Activated CD4-positive, alpha-beta T cell treated with anti-CD3 and anti-CD28 coated beads, Interleukin-2, amount 10 ng/mL, durations not matched to agents 24 days and 14 days (primary cell): ENCODE data around the gene TEF. TPM values are rescaled to one million over a fixed set of nuclear protein-coding genes. Genes with fewer than 3 reads are reported as not detected.
"Not testable (repeated sequence)": the region's sequence is repeated elsewhere in the genome, so short reads cannot be mapped to it uniquely, and the experiment has no call there.

Experiments used
- DNase-seq: peaks from one replicate; pipeline ENCODE4 v3.0.0; 2022
- H3K27ac Mint-ChIP-seq: one replicate; pipeline ENCODE4 v1.8.0; 2022; ENCODE audit warnings: mild to moderate bottlenecking, mixed read lengths
- H3K27me3 Mint-ChIP-seq: one replicate; pipeline ENCODE4 v1.8.0; 2022; ENCODE audit warnings: mixed read lengths
- H3K36me3 Mint-ChIP-seq: one replicate; pipeline ENCODE4 v1.8.0; 2022; ENCODE audit warnings: low read depth, mild to moderate bottlenecking, mixed read lengths
- H3K4me1 Mint-ChIP-seq: one replicate; pipeline ENCODE4 v1.8.0; 2021; ENCODE audit warnings: mixed read lengths
- H3K4me3 Mint-ChIP-seq: one replicate; pipeline ENCODE4 v1.8.0; 2022; ENCODE audit warnings: mild to moderate bottlenecking, moderate library complexity, mixed read lengths
- H3K9me3 Mint-ChIP-seq: one replicate; pipeline ENCODE4 v1.8.0; 2021; ENCODE audit warnings: mixed read lengths
- intact Hi-C: fragments of 100-400 bp; cut with micrococcal nuclease; formaldehyde crosslinking; loops from one replicate; pipeline ENCODE4 v1.15.1; 2023
- total RNA-seq: library from RNA; stranded (reverse); gene quantifications from 2 replicates; pipeline ENCODE4 v1.2.3, GENCODE V29; 2022

The TEF gene
- total RNA-seq, 1 donor from 2014 or later: 2.1 TPM

DNA sequence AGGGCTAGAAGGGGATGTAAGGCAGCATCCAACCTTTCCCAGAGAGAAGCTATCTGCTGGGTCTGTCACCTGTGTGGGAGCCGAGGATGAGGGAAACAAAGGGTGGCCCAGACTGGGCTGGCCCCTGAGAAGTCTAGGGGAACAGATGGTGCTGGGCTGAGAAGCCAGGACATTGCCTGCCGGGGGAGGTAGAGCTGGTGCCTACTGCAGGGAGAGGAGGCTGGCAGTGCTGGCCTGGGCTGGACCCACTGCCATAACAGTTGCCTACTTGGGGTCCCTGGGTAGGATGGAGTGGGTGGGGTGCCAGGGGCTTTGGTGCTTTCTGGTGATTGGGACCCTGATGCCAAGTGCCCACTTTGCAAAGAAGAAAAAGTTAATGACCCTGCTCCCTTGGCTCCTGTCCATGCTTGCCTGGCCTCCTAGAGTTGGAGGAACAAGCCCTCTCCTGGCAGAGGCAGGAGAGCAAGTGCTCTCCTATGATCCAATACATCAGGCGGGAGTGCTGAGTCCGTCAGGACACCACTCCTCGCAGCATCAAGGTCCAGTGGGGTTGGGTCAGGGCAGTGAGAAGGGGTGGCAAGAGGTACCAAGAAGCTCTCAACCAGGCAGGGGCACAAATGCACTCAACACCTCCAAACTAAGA lies 52.7 kb downstream of the TEF start:
- H3K4me3 Mint-ChIP-seq, DNase-seq, H3K9me3 Mint-ChIP-seq, H3K27ac Mint-ChIP-seq, intact Hi-C loops, H3K27me3 Mint-ChIP-seq, H3K4me1 Mint-ChIP-seq: not testable (repeated sequence)
- H3K36me3 Mint-ChIP-seq: peaks cover 51% of the 10 kb centered on the region

DNA sequence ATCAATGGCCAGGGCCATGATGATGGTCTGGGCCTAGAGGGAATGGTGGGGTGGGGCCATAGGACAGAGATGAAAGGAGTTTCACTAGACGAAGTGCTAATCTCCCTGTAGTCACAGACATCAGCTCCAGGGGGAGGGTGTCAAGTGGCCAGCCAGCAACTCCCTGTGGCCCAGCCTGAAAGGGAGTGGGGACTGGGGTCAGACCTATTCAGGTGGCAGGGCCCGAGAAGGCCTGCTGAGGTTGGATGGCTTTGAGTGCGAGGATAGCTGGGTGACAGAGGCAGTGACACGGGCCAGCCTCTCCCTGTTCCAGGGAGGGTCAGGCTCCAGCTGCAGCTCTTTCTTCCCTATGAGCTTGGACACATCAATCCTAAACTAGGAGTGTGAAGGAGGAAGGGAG lies 53.8 kb downstream of the TEF start:
- Mint-ChIP-seq H3K36me3 (peaks cover 48% of the 10 kb centered on the region), H3K27ac (no peak overlapping the region), H3K27me3 (no peaks in the 10 kb centered on the region), H3K4me1 (peaks cover 2% of the 10 kb centered on the region), H3K4me3 (no peak overlapping the region), H3K9me3 (no peaks in the 10 kb centered on the region)
- DNase-seq: no peak
- intact Hi-C loops: no loop called here

DNA sequence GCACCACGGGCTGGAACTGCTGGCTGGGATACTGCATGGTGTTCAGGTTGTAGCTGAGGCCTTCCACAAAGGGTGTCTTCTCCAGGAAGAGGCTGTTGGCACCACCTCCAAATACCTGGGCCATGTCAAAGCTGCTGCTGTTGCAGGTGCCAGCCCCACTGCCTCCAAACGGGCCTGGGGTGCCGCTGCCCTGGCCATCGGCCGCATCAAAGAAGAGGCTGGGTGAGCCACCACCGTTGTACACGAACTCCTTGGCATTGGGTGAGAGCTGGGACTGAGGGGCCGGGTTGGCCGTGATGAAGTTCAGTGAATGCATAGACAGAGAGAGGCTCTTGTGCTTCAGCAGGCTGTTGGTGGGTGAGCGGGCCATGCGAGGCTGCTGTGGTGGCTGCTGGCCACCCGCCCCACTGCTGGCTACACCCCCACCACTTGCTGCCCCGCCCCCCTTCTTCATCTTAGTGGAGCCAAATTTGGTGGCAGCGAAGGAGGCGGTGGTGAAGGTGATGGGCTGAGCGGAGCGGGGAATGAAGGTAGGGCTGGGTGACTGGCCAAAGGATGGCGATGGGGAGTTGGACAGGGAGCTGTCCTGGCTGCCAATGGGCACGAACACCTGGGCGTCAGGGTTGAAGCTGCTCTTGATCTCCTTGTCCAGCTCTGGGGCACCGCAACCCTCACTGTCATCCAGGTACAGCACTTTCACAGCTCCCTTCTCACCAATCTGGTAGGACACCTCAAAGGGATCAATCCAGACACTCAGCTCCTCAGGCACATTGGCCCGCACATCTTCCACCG lies 54.8 kb downstream of the TEF start:
- Mint-ChIP-seq H3K4me3 (no peak overlapping the region), H3K27me3 (no peaks in the 10 kb centered on the region), H3K9me3 (no peaks in the 10 kb centered on the region), H3K36me3 (peaks cover 45% of the 10 kb centered on the region), H3K27ac (no peak overlapping the region), H3K4me1 (peaks cover 2% of the 10 kb centered on the region)
- intact Hi-C loops: no loop called here
- no peak for DNase-seq

DNA sequence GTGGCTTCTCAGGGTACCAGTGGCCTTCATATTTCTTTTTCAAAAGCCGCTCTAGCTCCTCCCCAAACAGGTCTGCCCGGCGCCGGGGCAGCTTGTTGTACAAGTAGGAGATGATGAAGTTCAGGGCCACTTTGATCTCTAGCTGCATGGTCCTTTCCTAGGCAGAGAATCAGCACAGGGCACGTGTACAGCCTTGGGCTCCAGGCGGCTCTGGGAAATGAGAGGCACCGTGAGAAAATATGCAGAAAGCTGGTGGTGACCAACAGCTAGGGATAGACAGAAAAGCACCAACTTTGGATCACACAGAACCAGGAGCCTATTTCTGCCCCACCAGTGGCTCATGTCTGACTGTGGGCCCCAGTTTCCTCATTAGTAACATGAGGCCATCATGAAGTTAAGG lies 55.5 kb downstream of the TEF start:
- intact Hi-C loops: no loop called here
- no peak for DNase-seq
- H3K36me3 Mint-ChIP-seq: peaks cover 42% of the 10 kb centered on the region
- no peak overlapping the region for H3K4me3 Mint-ChIP-seq
- H3K27me3 Mint-ChIP-seq: no peaks in the 10 kb centered on the region
- no peak overlapping the region for H3K27ac Mint-ChIP-seq
- peaks cover 4% of the 10 kb centered on the region for H3K4me1 Mint-ChIP-seq
- no peaks in the 10 kb centered on the region for H3K9me3 Mint-ChIP-seq

DNA sequence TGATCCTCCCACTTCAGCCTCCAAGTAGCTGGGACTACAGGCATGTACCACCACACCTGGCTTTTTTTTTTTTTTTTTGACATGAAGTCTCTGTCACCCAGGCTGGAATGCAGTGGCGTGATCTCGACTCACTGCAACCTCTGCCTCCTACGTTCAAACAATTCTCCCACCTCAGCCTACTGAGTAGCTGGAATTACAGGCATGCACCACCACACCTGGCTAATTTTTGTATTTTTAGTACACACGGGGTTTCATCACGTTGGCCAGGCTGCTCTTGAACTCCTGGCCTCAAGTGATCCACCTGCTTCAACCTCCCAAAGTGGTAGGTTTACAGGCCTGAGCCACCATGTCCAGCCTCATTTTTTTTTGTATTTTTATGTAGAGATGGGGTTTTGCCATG lies 58.8 kb downstream of the TEF start:
- intact Hi-C loops: loop anchor here (10.0 kb wide), 1 partner anchor 346 kb away; the partner anchor contains the start of gene EP300
- H3K27me3 Mint-ChIP-seq, H3K9me3 Mint-ChIP-seq, DNase-seq, H3K4me3 Mint-ChIP-seq: not testable (repeated sequence)
- Mint-ChIP-seq H3K27ac (peak overlapping the region; percentile 29), H3K4me1 (peaks cover 18% of the 10 kb centered on the region), H3K36me3 (peaks cover 43% of the 10 kb centered on the region)

DNA sequence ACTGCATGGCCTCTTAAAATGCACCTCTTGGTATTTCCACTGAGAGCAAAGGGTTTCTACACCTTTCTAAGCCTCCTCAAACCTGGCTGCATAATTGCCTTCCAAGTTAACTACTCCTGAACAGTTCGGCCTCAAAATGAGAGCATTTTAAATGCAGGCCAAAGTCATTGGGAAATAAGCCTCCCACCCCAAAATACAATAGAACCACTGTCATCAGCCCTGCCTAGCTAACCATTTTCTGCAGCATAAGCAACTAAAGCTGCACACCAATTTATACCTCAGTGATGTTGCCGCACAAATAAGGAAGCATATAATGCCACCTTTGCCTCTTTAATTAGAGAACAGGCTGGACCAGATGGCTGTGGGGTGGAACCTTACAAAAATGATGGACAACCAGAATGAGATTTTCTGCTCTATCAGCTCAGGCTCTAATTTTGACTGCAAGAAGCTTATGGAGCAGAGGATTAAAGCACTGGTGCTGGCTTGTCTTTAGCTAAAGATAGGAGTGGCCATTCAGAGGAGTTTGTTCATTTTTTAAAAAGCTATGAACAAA lies 60.6 kb downstream of the TEF start:
- no peaks in the 10 kb centered on the region for H3K9me3 Mint-ChIP-seq
- H3K36me3 Mint-ChIP-seq: peaks cover 30% of the 10 kb centered on the region
- H3K27me3 Mint-ChIP-seq: no peaks in the 10 kb centered on the region
- peaks cover 18% of the 10 kb centered on the region for H3K4me1 Mint-ChIP-seq
- DNase-seq: no peak
- H3K4me3 Mint-ChIP-seq: no peak overlapping the region
- intact Hi-C loops: loop anchor here (10.0 kb wide), 1 partner anchor 348 kb away; the partner anchor contains the start of gene EP300
- peak overlapping the region; percentile 5 for H3K27ac Mint-ChIP-seq

DNA sequence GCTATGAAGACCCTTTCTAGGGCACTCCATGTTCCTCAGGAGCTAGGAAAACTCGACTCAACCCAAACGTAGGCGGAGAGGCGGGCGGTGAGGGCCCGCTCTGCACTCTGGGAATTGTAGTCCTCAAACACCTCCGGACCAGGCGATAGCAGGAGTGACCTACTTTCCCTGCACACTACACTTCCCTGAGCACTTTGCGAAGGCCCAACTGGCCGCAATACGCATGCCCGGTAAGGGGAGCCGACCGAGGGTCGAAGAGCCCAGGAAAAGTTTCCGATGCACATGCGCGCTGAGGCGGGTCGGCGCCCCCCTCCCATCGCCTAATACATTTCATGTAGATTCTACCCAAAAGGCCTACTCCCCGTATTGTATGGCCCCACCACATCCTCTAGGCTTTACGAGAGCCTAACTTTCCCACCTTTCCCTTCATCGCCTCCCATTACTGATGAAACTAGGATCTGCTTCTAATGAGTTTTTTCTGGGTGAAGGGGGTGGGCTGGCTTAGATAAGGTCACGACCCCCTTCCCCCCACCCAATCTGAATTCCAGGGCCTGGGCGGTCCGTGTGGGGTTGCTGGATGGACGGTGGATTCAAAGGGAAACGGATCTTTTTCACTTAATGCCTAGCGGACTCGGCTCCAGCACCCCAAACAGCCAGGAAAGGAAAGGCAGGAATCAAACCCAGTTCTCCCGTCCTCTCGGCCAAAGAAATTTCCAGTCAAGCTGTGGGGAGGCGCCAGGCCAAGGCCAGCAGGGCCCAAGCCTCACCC lies 62.8 kb downstream of the TEF start:
- H3K9me3 Mint-ChIP-seq: no peaks in the 10 kb centered on the region
- intact Hi-C loops: loop anchor here (1.0 to 10.0 kb wide), 6 partner anchors 40 to 807 kb away; partner anchors contain the start of genes DESI1, EP300, MRTFA and XRCC6
- peak; percentile 96 for DNase-seq
- H3K36me3 Mint-ChIP-seq: peaks cover 28% of the 10 kb centered on the region
- H3K4me3 Mint-ChIP-seq: peak overlapping the region; percentile 96
- no peaks in the 10 kb centered on the region for H3K27me3 Mint-ChIP-seq
- peak overlapping the region; percentile 91 for H3K27ac Mint-ChIP-seq
- peaks cover 28% of the 10 kb centered on the region for H3K4me1 Mint-ChIP-seq

DNA sequence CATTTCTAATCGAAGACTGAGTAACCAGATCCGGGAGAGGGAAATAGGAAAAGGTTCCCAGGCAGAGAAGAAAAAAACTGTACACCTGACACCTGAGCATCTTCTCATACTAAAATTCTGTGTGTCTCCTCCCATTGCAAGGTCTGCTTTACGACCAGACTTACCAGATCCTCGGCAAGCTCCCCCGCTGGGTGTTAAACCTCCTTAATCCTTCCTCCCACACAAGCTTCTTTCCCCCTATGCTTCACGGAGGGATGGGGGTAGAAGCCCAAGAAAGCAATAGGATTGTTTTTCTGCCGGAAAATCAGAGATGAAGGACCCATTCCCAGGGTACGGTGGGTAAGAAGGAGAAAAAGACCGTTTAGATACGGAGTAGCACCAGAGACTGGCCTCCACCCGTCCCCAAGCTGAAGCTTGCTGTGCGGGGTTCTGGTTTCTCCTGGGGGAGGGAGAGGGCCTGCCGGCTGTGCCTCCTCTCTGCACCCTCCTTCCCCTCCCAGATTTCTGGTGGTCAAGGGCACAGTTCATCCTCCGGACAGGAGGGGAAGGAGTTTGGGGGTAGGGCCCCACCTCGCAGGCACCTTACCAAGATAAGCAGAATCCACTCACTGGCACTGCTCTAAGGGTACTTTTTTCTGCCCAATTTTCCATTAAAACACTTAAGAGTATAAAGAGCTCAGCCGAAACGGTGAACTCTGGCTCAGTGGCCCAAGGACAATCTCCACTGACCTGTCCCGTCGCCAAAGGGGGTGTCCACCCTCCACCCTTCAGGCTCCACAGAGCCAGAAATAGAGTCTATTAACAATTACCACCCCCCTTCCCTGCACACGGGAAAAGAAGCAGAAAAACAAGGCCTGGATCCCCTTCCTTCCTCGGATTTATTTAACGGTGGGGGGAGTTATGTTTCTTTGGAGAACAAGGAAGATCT lies 63.7 kb downstream of the TEF start:
- intact Hi-C loops: loop anchor here (1.0 to 10.0 kb wide), 6 partner anchors 41 to 808 kb away; partner anchors contain the start of genes EP300, MRTFA, RANGAP1 and ZC3H7B
- Mint-ChIP-seq H3K4me3 (peak overlapping the region; percentile 96), H3K36me3 (peaks cover 28% of the 10 kb centered on the region), H3K4me1 (peaks cover 28% of the 10 kb centered on the region), H3K27ac (peak overlapping the region; percentile 91), H3K27me3 (no peaks in the 10 kb centered on the region), H3K9me3 (no peaks in the 10 kb centered on the region)
- peak; percentile 80 for DNase-seq

DNA sequence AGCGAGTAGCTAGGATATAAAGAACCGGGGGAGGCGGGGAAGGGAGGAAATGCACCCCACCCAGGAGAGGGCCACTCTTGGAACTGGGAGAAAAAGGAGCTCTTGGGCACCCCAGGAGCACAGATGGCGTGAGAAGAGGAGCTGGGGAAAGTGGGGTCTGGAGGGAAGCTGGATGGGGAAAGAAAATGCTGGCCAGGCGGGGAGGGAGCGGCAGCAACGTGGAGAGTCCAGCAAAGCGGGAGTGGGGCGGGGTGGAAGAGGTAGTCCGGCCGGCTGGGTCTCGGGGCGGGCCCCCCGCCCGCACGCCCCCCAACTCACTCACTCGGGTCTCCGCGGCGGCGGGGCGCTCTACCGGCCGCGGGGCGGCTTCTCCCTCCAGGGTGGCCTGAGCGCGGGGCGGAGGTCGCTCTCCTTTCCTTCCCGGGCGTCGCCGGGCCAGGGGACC lies 64.3 kb downstream of the TEF start:
- H3K27ac Mint-ChIP-seq: peak overlapping the region; percentile 95
- H3K9me3 Mint-ChIP-seq: no peaks in the 10 kb centered on the region
- no peak for DNase-seq
- intact Hi-C loops: loop anchor here (1.0 to 10.0 kb wide), 5 partner anchors 144 to 809 kb away; partner anchors contain the start of genes EP300, MRTFA, RANGAP1 and ZC3H7B
- H3K27me3 Mint-ChIP-seq: no peaks in the 10 kb centered on the region
- peaks cover 28% of the 10 kb centered on the region for H3K4me1 Mint-ChIP-seq
- H3K4me3 Mint-ChIP-seq: peak overlapping the region; percentile 96
- peaks cover 28% of the 10 kb centered on the region for H3K36me3 Mint-ChIP-seq

DNA sequence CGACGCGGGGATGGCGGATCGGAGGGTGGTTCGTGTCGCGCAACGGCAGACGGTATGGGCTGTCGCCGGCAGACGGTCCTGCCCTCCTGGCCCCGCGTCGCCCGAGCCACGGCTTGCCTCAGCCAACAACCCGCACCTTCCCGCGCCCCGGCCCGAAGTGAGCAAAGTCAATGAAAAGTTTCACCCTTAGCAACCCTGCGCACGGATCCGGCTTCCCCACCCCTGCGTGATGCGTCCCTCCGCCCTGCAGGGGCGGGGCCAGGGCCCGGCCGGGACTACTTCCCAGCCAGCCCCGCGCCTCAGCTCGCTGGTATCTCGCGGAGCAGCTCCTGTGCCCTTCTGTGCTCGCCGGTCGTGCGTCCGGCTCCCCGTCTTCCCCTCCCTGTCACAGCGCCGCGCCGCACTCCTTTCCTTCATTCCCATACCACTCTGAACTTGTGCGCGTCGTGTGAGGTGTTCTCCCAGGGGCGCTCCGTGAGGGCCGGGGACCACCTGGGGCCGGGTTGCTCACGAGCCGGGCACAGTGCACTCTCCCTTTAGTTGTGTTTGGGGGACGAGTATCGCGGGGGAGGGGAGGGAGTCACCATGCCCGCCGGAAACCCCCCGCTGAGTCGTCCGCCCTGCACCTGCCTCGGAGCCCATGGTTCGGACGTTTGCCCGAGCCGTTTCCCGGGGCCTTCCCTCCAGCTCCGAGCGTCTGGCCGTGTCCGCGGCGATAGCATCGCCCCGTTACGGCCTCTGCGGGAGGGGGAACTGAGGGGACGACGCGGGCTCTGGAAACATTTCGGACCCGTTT lies 65.1 kb downstream of the TEF start, which contains the start of gene TOB2:
TSS of gene TOB2 (minus strand) at position 163 of the 796 bp plus-strand sequence. CDS start 9,456 bp downstream, outside the sequence.
- H3K36me3 Mint-ChIP-seq: peaks cover 26% of the 10 kb centered on the region
- peaks cover 28% of the 10 kb centered on the region for H3K4me1 Mint-ChIP-seq
- H3K4me3 Mint-ChIP-seq: peak within 1 kb of the TSS; percentile 96
- intact Hi-C loops: loop anchor here (1.0 to 10.0 kb wide), 5 partner anchors 145 to 810 kb away; partner anchors contain the start of genes EP300, MRTFA, RANGAP1 and ZC3H7B
- H3K27ac Mint-ChIP-seq: peak within 1 kb of the TSS; percentile 95
- H3K27me3 Mint-ChIP-seq: no peaks in the 10 kb centered on the region
- H3K9me3 Mint-ChIP-seq: no peaks in the 10 kb centered on the region
- DNase-seq: peak; percentile 99

DNA sequence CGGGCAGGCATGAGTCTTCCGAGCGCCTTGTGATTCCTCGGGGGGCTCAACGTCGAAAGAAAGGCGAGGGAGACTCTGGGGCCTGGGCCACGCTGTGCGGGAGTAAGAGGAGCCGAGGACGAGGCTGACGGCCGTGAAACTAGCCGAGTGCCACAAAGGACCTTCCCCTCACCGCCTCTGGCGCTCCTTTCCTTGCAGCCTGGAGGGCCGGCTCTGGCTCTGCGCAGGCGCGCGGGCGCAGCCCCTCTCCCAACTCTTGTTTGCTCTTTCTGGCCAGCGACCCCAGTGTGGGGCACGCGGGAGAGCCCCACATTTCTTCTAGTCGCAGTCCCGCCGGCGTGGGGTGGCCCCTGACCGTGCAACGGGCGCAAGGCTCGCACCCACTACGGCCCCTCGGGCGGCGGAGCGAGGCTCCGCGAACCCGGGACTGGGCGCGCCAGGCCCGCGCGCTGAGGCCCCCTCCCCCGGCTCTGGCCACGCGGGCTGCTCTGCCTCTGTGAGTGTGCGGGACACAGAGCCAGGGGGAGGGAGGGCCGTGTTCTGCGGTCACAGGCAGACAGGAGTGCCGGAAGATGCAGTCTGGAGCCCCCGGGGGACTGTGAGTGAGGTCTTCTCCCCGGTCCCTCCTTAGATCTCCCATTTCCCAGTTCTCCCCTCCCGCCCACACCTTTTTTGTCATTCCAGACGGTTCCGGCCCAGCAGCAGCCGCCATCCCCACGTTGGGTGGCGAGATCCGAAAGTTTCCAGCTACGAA lies 65.9 kb downstream of the TEF start:
- Mint-ChIP-seq H3K27ac (peak overlapping the region; percentile 95), H3K4me1 (peaks cover 23% of the 10 kb centered on the region), H3K27me3 (no peaks in the 10 kb centered on the region), H3K4me3 (peak overlapping the region; percentile 96), H3K9me3 (no peaks in the 10 kb centered on the region), H3K36me3 (peaks cover 24% of the 10 kb centered on the region)
- intact Hi-C loops: loop anchor here (1.0 to 10.0 kb wide), 7 partner anchors 21 to 810 kb away; partner anchors contain the start of genes DESI1, EP300, MRTFA and PHF5A
- DNase-seq: peak; percentile 89
